Left ventricle myocardium inferior (tissue), 1 donor: ENCODE data around the gene CATSPERE. TPM values are rescaled to one million over a fixed set of nuclear protein-coding genes. Genes with fewer than 3 reads are reported as not detected.

Experiments used
- DNase-seq: peaks from one replicate; pipeline ENCODE4 v3.0.0-alpha.2; 2020
- H3K27ac ChIP-seq: fragments of 200-600 bp; replicated peaks from 2 replicates; pipeline ENCODE4 v1.8.0; 2021
- H3K27me3 ChIP-seq: fragments of 200-600 bp; 2 replicates; pipeline ENCODE4 v1.8.0; 2021; ENCODE audit warnings: low read depth
- H3K36me3 ChIP-seq: fragments of 200-600 bp; 2 replicates; pipeline ENCODE4 v1.8.0; 2021
- H3K4me1 ChIP-seq: fragments of 200-600 bp; 2 replicates; pipeline ENCODE4 v1.8.0; 2021
- H3K4me3 ChIP-seq: fragments of 200-600 bp; 2 replicates; pipeline ENCODE4 v1.8.0; 2021; ENCODE audit warnings: mild to moderate bottlenecking, moderate library complexity
- H3K9me3 ChIP-seq: fragments of 200-600 bp; replicated peaks from 2 replicates; pipeline ENCODE4 v1.8.0; 2021
- CTCF ChIP-seq: fragments of 200-600 bp; IDR thresholded peaks from 2 replicates; pipeline ENCODE4 v1.8.0; 2021; ENCODE audit warnings: antibody characterized with exemption, mild to moderate bottlenecking, borderline replicate concordance
- intact Hi-C: fragments of 100-400 bp; cut with micrococcal nuclease; formaldehyde crosslinking; loops from one replicate; pipeline ENCODE4 v1.11.0; 2022
- total RNA-seq: library from RNA; stranded (reverse); fragmentation: NEBNext Ultra II Directional; extraction: Animal tissue kit (Norgen Biotek cat#: 25700); gene quantifications from one replicate; pipeline ENCODE4 v1.2.1, GENCODE V29; 2021
- donor health status: DM: no; HTN: yes; CAD: no; lungs with severe emphysema.

The CATSPERE gene
- total RNA-seq, 1 donor from 2014 or later: 0.58 TPM

GRCh38 chr1:244583358-244583982 is 122.4 kb downstream of the CATSPERE start:
- no peak overlapping the region for H3K27ac ChIP-seq
- TF ChIP-seq CTCF: no peak
- H3K4me3 ChIP-seq: no peak overlapping the region
- no peaks in the 10 kb centered on the region for H3K4me1 ChIP-seq
- H3K9me3 ChIP-seq: peaks cover 2% of the 10 kb centered on the region
- intact Hi-C loops: no loop called here
- no peaks in the 10 kb centered on the region for H3K27me3 ChIP-seq
- no peak for DNase-seq
- no peaks in the 10 kb centered on the region for H3K36me3 ChIP-seq

DNA sequence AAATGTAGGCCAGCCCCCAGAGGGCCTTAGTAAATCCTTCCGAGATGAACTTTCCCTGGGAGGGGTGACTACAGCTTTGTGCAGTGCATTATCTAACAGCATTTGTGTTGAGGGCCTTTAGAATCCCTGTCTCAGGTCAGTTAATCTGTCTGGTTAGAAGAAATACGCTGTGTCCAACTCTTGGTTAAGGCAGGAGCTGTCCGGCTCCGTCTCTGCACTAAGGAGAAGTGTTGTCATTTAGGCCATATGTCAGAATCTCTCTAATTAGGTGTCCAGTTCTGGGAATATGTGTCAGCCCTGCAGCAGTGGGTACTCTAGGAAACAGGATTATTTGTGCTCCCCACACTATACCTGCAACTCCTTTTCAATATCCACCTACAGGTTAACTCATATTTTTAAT is 124.8 kb downstream of the CATSPERE start:
- H3K27ac ChIP-seq: no peak overlapping the region
- no peak overlapping the region for H3K4me3 ChIP-seq
- H3K4me1 ChIP-seq: no peaks in the 10 kb centered on the region
- no peak for TF ChIP-seq CTCF
- H3K27me3 ChIP-seq: no peaks in the 10 kb centered on the region
- DNase-seq: no peak
- peaks cover 7% of the 10 kb centered on the region for H3K9me3 ChIP-seq
- no peaks in the 10 kb centered on the region for H3K36me3 ChIP-seq
- intact Hi-C loops: no loop called here

GRCh38 chr1:244590670-244591069 is 129.6 kb downstream of the CATSPERE start:
- no peak for TF ChIP-seq CTCF
- Histone ChIP-seq H3K27me3 (no peaks in the 10 kb centered on the region), H3K4me1 (no peaks in the 10 kb centered on the region), H3K36me3 (no peaks in the 10 kb centered on the region), H3K4me3 (no peak overlapping the region), H3K9me3 (peaks cover 8% of the 10 kb centered on the region), H3K27ac (no peak overlapping the region)
- intact Hi-C loops: no loop called here
- no peak for DNase-seq

DNA sequence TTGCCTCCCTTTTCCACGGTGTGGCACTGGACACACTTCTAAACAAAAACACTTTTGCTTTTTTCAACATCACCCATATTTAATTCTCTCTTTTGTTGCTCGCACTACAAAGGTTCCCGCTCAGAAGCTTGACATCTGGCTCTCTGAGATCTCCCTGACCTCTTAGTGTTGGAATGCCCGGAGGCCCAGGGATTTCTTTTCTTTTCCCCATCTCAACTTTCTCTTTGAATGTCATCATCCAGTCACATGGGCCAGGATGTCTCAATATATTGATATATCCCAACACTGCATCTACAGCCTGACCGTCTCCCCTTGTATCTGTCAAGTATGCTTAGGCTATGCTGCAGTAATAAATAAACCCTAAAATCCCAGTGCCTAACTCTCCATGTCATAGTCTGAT is 137.5 kb downstream of the CATSPERE start:
- TF ChIP-seq CTCF: no peak
- peaks cover 10% of the 10 kb centered on the region for H3K27me3 ChIP-seq
- H3K36me3 ChIP-seq: no peaks in the 10 kb centered on the region
- no peak for DNase-seq
- no peak overlapping the region for H3K27ac ChIP-seq
- intact Hi-C loops: no loop called here
- H3K9me3 ChIP-seq: no peaks in the 10 kb centered on the region
- H3K4me1 ChIP-seq: no peaks in the 10 kb centered on the region
- no peak overlapping the region for H3K4me3 ChIP-seq

DNA sequence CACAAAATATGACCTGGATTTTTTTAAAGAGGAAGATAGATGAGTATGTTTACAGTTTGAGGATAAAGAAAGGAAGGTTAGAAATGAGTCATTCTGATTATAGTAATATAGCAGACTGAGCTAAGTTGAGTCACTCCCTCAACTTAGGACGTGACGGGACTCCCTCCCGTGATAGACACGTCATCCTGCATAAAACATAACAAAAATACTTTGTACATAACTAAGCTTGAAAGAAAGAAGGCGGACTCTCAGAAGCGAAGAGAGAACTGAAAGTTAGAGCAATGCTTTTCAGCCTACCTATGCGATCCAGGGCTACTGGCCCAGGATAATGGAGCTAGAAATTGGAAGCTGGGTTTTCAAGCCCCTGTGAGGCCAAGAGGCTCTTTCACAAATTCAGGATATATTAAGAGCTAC is 138.9 kb downstream of the CATSPERE start:
- Histone ChIP-seq H3K36me3 (no peaks in the 10 kb centered on the region), H3K4me1 (no peaks in the 10 kb centered on the region), H3K27me3 (peaks cover 10% of the 10 kb centered on the region), H3K27ac (no peak overlapping the region), H3K4me3 (no peak overlapping the region), H3K9me3 (no peaks in the 10 kb centered on the region)
- no peak for DNase-seq
- no peak for TF ChIP-seq CTCF
- intact Hi-C loops: loop anchor here (10.0 kb wide), 1 partner anchor 445 kb away; no protein-coding TSS in a partner anchor
